ENCODE data around the gene CYP24A1. TPM values are rescaled to one million over a fixed set of nuclear protein-coding genes. Genes with fewer than 3 reads are reported as not detected.
A peak's percentile ranks its signal among the peaks of the same experiment; 100 is the strongest.

CYP24A1 gene
- total RNA-seq = not detected in 2 replicates

GRCh38 chr20:54173653-54174456 lies at the start of gene CYP24A1:
Gene CYP24A1 (minus strand): TSS chr20:54173986. CDS start chr20:54173579, 407 bp downstream.
- peak within 1 kb of the TSS; percentile 3 for H3K4me2 ChIP-seq (ENCODE audit: insufficient read depth, low read length)
- H2AFZ ChIP-seq (ENCODE audit: low read length) = no peak within 1 kb of the TSS
- H4K20me1 ChIP-seq (ENCODE audit: insufficient read depth, low read length) = no peaks in the 10 kb centered on the region
- no peak for TF ChIP-seq CTCF (IDR thresholded peaks at IDR 0.05; ENCODE audit: extremely low read depth, low read depth, low read length)
- no peak within 1 kb of the TSS for H3K4me3 ChIP-seq (ENCODE audit: insufficient read depth, low read length)
- DNase-seq (ENCODE audit: insufficient read length, low spot score, missing footprints) = no peak
- H3K27me3 ChIP-seq (ENCODE audit: insufficient read depth, low read length) = peaks cover 60% of the 10 kb centered on the region
- H3K36me3 ChIP-seq (ENCODE audit: insufficient read depth, low read length) = no peaks in the 10 kb centered on the region
- peaks cover 8% of the 10 kb centered on the region for H3K4me1 ChIP-seq (ENCODE audit: insufficient read depth, low read length)
- no peaks in the 10 kb centered on the region for H3K79me2 ChIP-seq (ENCODE audit: insufficient read depth, low read length)
- no peak within 1 kb of the TSS for H3K27ac ChIP-seq (ENCODE audit: low read depth, low read length)
- no peaks in the 10 kb centered on the region for H3K9me3 ChIP-seq (ENCODE audit: low read depth, low read length)

GRCh38 chr20:54223285-54223684 lies 49.5 kb upstream of the CYP24A1 start:
- Histone ChIP-seq H3K36me3 (ENCODE audit: insufficient read depth, low read length) (peaks cover 2% of the 10 kb centered on the region), H3K27me3 (ENCODE audit: insufficient read depth, low read length) (no peaks in the 10 kb centered on the region), H3K4me2 (ENCODE audit: insufficient read depth, low read length) (no peak overlapping the region), H3K79me2 (ENCODE audit: insufficient read depth, low read length) (no peaks in the 10 kb centered on the region), H2AFZ (ENCODE audit: low read length) (no peak overlapping the region), H3K9me3 (ENCODE audit: low read depth, low read length) (no peaks in the 10 kb centered on the region), H3K4me3 (ENCODE audit: insufficient read depth, low read length) (no peak overlapping the region), H3K4me1 (ENCODE audit: insufficient read depth, low read length) (peaks cover 6% of the 10 kb centered on the region), H3K27ac (ENCODE audit: low read depth, low read length) (no peak overlapping the region), H4K20me1 (ENCODE audit: insufficient read depth, low read length) (no peaks in the 10 kb centered on the region)
- DNase-seq (ENCODE audit: insufficient read length, low spot score, missing footprints) = no peak
- TF ChIP-seq CTCF (IDR thresholded peaks at IDR 0.05; ENCODE audit: extremely low read depth, low read depth, low read length) = no peak

GRCh38 chr20:54221996-54222890 lies 48.5 kb upstream of the CYP24A1 start:
- H2AFZ ChIP-seq (ENCODE audit: low read length) = peak overlapping the region; percentile 25
- H3K79me2 ChIP-seq (ENCODE audit: insufficient read depth, low read length) = no peaks in the 10 kb centered on the region
- H3K4me2 ChIP-seq (ENCODE audit: insufficient read depth, low read length) = peak overlapping the region; percentile 54
- H3K36me3 ChIP-seq (ENCODE audit: insufficient read depth, low read length) = peaks cover 3% of the 10 kb centered on the region
- H3K4me3 ChIP-seq (ENCODE audit: insufficient read depth, low read length) = no peak overlapping the region
- peaks cover 6% of the 10 kb centered on the region for H3K4me1 ChIP-seq (ENCODE audit: insufficient read depth, low read length)
- no peaks in the 10 kb centered on the region for H4K20me1 ChIP-seq (ENCODE audit: insufficient read depth, low read length)
- H3K9me3 ChIP-seq (ENCODE audit: low read depth, low read length) = no peaks in the 10 kb centered on the region
- H3K27me3 ChIP-seq (ENCODE audit: insufficient read depth, low read length) = no peaks in the 10 kb centered on the region
- no peak for DNase-seq (ENCODE audit: insufficient read length, low spot score, missing footprints)
- no peak for TF ChIP-seq CTCF (IDR thresholded peaks at IDR 0.05; ENCODE audit: extremely low read depth, low read depth, low read length)
- no peak overlapping the region for H3K27ac ChIP-seq (ENCODE audit: low read depth, low read length)

GRCh38 chr20:54221353-54221752 lies 47.6 kb upstream of the CYP24A1 start:
- no peaks in the 10 kb centered on the region for H3K79me2 ChIP-seq (ENCODE audit: insufficient read depth, low read length)
- no peak overlapping the region for H3K4me3 ChIP-seq (ENCODE audit: insufficient read depth, low read length)
- no peak for DNase-seq (ENCODE audit: insufficient read length, low spot score, missing footprints)
- no peaks in the 10 kb centered on the region for H3K9me3 ChIP-seq (ENCODE audit: low read depth, low read length)
- H3K27me3 ChIP-seq (ENCODE audit: insufficient read depth, low read length) = no peaks in the 10 kb centered on the region
- H3K4me1 ChIP-seq (ENCODE audit: insufficient read depth, low read length) = peaks cover 6% of the 10 kb centered on the region
- H3K27ac ChIP-seq (ENCODE audit: low read depth, low read length) = no peak overlapping the region
- no peak overlapping the region for H3K4me2 ChIP-seq (ENCODE audit: insufficient read depth, low read length)
- no peak for TF ChIP-seq CTCF (IDR thresholded peaks at IDR 0.05; ENCODE audit: extremely low read depth, low read depth, low read length)
- no peak overlapping the region for H2AFZ ChIP-seq (ENCODE audit: low read length)
- peaks cover 3% of the 10 kb centered on the region for H3K36me3 ChIP-seq (ENCODE audit: insufficient read depth, low read length)
- no peaks in the 10 kb centered on the region for H4K20me1 ChIP-seq (ENCODE audit: insufficient read depth, low read length)
